SU-DHL-6 (cell line): ENCODE results near the gene ATP6V0A1.
"Not testable (repeated sequence)": the region's sequence is repeated elsewhere in the genome, so short reads cannot be mapped to it uniquely, and the experiment has no call there.

Experiments used
- H2AFZ ChIP-seq: fragments of 200-600 bp; sonication (generic); 2 replicates; pipeline ENCODE4 v1.6.1; 2014; ENCODE audit warnings: low read depth, mild to moderate bottlenecking, moderate library complexity, mixed read lengths, antibody characterized with exemption, low read length; ENCODE audit not compliant: severe bottlenecking
- H3F3A ChIP-seq: fragments of 200-600 bp; shearing (Covaris generic); 2 replicates; pipeline ENCODE4 v1.6.0; 2016; ENCODE audit warnings: antibody characterized with exemption, mild to moderate bottlenecking; ENCODE audit not compliant: insufficient read depth
- H3K27ac ChIP-seq: fragments of 200-600 bp; sonication (generic); 2 replicates; pipeline ENCODE4 v1.5.1; 2016; ENCODE audit warnings: low read depth, mild to moderate bottlenecking, low read length, moderate library complexity, mixed read lengths
- H3K27me3 ChIP-seq: fragments of 200-600 bp; sonication (generic), shearing (Covaris generic); 2 replicates; pipeline ENCODE4 v1.6.0; 2014; ENCODE audit warnings: mild to moderate bottlenecking, low read length
- H3K36me3 ChIP-seq: fragments of 200-600 bp; sonication (generic); 2 replicates; pipeline ENCODE4 v1.6.1; 2014; ENCODE audit warnings: mild to moderate bottlenecking, low read length, mixed read lengths
- H3K4me2 ChIP-seq: fragments of 300-600, 200-600 bp; shearing (Covaris generic), sonication (generic); 2 replicates; pipeline ENCODE4 v1.6.0; 2014; ENCODE audit warnings: low read length, low read depth, mild to moderate bottlenecking; ENCODE audit not compliant: poor library complexity, severe bottlenecking
- H3K4me3 ChIP-seq: fragments of 200-600 bp; sonication (generic); 2 replicates; pipeline ENCODE4 v1.5.1; 2014; ENCODE audit warnings: antibody characterized with exemption, low read length, mild to moderate bottlenecking, mixed read lengths; ENCODE audit not compliant: insufficient read depth, poor library complexity, severe bottlenecking
- H3K79me2 ChIP-seq: fragments of 200-600 bp; sonication (generic); 2 replicates; pipeline ENCODE4 v1.6.1; 2014; ENCODE audit warnings: mild to moderate bottlenecking, low read length, moderate library complexity; ENCODE audit not compliant: insufficient read depth
- H3K9ac ChIP-seq: fragments of 200-600 bp; sonication (generic); 2 replicates; pipeline ENCODE4 v1.7.0; 2014; ENCODE audit warnings: mild to moderate bottlenecking, low read length
- H3K9me2 ChIP-seq: fragments of 200-600 bp; sonication (generic); replicated peaks from 2 replicates; pipeline ENCODE4 v1.6.1; 2014; ENCODE audit warnings: low read length; ENCODE audit not compliant: insufficient read depth
- H3K9me3 ChIP-seq: fragments of 200-600 bp; sonication (generic); 2 replicates; pipeline ENCODE4 v1.6.1; 2014; ENCODE audit warnings: low read length, mixed read lengths; ENCODE audit not compliant: insufficient read depth
- H4K20me1 ChIP-seq: fragments of 200-600 bp; sonication (generic); 2 replicates; pipeline ENCODE4 v1.6.1; 2014; ENCODE audit warnings: low read depth, mild to moderate bottlenecking, antibody characterized with exemption, low read length, moderate library complexity, mixed read lengths
- CTCF ChIP-seq: fragments of 200-600 bp; sonication (generic); IDR thresholded peaks from one replicate; pipeline ENCODE4 v1.5.1; 2017; ENCODE audit warnings: antibody characterized with exemption, mild to moderate bottlenecking, low read length, moderate library complexity; ENCODE audit not compliant: insufficient read depth, poor library complexity, severe bottlenecking
- EZH2phosphoT487 ChIP-seq: fragments of 200-600 bp; sonication (generic), shearing (Covaris generic); conservative IDR thresholded peaks from 2 replicates; pipeline ENCODE4 v1.6.1; 2018; ENCODE audit warnings: mild to moderate bottlenecking, antibody characterized with exemption, low read length, moderate library complexity, mixed read lengths

The ATP6V0A1 gene

GRCh38 chr17:42537156-42537805, 78.6 kb downstream of the ATP6V0A1 start:
- peak overlapping the region; percentile 98 for H3K4me2 ChIP-seq
- peak overlapping the region; percentile 72 for H3K4me3 ChIP-seq
- no peak overlapping the region for H2AFZ ChIP-seq
- H4K20me1 ChIP-seq = no peaks in the 10 kb centered on the region
- peaks cover 17% of the 10 kb centered on the region for H3F3A ChIP-seq
- H3K9me2 ChIP-seq = no peaks in the 10 kb centered on the region
- H3K9me3 ChIP-seq = no peaks in the 10 kb centered on the region
- no peaks in the 10 kb centered on the region for H3K36me3 ChIP-seq
- no peaks in the 10 kb centered on the region for H3K27me3 ChIP-seq
- H3K27ac ChIP-seq = peak overlapping the region; percentile 64
- TF ChIP-seq EZH2phosphoT487 (no peak), CTCF (no peak)
- peak overlapping the region; percentile 73 for H3K9ac ChIP-seq
- H3K79me2 ChIP-seq = peaks cover 7% of the 10 kb centered on the region; the same call in 1 of the 2 replicates

- Histone ChIP-seq H3K4me2 (no peak overlapping the region), H2AFZ (no peak overlapping the region), H4K20me1 (no peaks in the 10 kb centered on the region), H3K36me3 (no peaks in the 10 kb centered on the region), H3F3A (peaks cover 17% of the 10 kb centered on the region), H3K79me2 (peaks cover 7% of the 10 kb centered on the region; the same call in 1 of the 2 replicates), H3K27ac (no peak overlapping the region), H3K4me3 (no peak overlapping the region), H3K9me2 (no peaks in the 10 kb centered on the region), H3K27me3 (no peaks in the 10 kb centered on the region), H3K9ac (no peak overlapping the region), H3K9me3 (no peaks in the 10 kb centered on the region)
- TF ChIP-seq CTCF (no peak), EZH2phosphoT487 (no peak)
Observed at GRCh38 chr17:42537826-42538451, 79.3 kb downstream of the ATP6V0A1 start.

- TF ChIP-seq CTCF = no peak
- no peak for TF ChIP-seq EZH2phosphoT487
- H3F3A ChIP-seq = peaks cover 12% of the 10 kb centered on the region
- H3K4me2 ChIP-seq = no peak overlapping the region
- H3K27ac ChIP-seq = no peak overlapping the region
- H4K20me1 ChIP-seq = no peaks in the 10 kb centered on the region
- no peak overlapping the region for H3K4me3 ChIP-seq
- H3K9me3 ChIP-seq = no peaks in the 10 kb centered on the region
- H2AFZ ChIP-seq = no peak overlapping the region
- no peaks in the 10 kb centered on the region for H3K27me3 ChIP-seq
- peaks cover 7% of the 10 kb centered on the region; the same call in 1 of the 2 replicates for H3K79me2 ChIP-seq
- no peaks in the 10 kb centered on the region for H3K36me3 ChIP-seq
- H3K9me2 ChIP-seq = no peaks in the 10 kb centered on the region
- H3K9ac ChIP-seq = no peak overlapping the region
Observed at GRCh38 chr17:42538482-42538881, 79.8 kb downstream of the ATP6V0A1 start.

- H3K36me3 ChIP-seq, H3K9me3 ChIP-seq, H3K4me2 ChIP-seq, H3K9me2 ChIP-seq, H3K79me2 ChIP-seq, H2AFZ ChIP-seq, H3K9ac ChIP-seq, H4K20me1 ChIP-seq, H3K27me3 ChIP-seq, H3K27ac ChIP-seq, H3F3A ChIP-seq, H3K4me3 ChIP-seq: not testable (repeated sequence)
Observed at GRCh38 chr17:42540558-42540957, 81.9 kb downstream of the ATP6V0A1 start.
